Thyroid gland (tissue), 4 donors: ENCODE measurements around the gene ZDHHC23.

Source experiments
- POLR2A ChIP-seq, 2 donors: fragments of 450-650 bp; IDR thresholded peaks; one replicate each; pipeline ENCODE4 v1.6.1; 2017; ENCODE audit warnings: antibody characterized with exemption in 2 of 2, mild to moderate bottlenecking in 2 of 2, moderate library complexity in 1 of 2
- TF ChIP-seq, protein P1 (sequence below), 6 experiments: fragments of 200-600 bp in 3 of 6; fragments of 450-650 bp in 3 of 6; sonication (generic) in 3 of 6; IDR thresholded peaks; one replicate each; pipeline ENCODE4 v1.5.1; 2016 to 2019; ENCODE audit warnings: antibody characterized with exemption in 6 of 6, mild to moderate bottlenecking in 2 of 6, inconsistent platforms in 1 of 6, moderate library complexity in 1 of 6

DNA sequence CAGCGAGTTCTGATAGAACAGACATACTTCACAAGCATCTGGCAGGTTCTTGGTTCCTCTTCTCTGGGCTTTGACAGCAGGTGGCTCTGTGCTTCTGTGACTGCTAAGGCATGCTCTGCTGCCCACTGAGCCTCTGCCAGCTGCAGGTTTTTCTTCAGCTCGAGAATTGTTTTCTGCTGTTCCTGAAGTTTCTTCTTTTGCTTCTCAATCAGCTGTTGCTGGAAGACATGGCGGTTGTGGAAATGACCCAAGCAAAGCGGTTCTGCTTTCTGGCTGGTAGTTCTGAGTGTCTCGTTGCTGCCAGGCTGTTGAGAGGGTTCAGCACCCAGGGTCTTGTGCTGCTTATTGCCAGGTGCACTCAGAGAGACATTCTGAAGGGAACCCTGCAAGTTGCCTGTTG lies 57.7 kb downstream of the ZDHHC23 start:
- no peak for TF ChIP-seq POLR2A (IDR thresholded peaks at IDR 0.05)
- TF ChIP-seq, protein P1, sequence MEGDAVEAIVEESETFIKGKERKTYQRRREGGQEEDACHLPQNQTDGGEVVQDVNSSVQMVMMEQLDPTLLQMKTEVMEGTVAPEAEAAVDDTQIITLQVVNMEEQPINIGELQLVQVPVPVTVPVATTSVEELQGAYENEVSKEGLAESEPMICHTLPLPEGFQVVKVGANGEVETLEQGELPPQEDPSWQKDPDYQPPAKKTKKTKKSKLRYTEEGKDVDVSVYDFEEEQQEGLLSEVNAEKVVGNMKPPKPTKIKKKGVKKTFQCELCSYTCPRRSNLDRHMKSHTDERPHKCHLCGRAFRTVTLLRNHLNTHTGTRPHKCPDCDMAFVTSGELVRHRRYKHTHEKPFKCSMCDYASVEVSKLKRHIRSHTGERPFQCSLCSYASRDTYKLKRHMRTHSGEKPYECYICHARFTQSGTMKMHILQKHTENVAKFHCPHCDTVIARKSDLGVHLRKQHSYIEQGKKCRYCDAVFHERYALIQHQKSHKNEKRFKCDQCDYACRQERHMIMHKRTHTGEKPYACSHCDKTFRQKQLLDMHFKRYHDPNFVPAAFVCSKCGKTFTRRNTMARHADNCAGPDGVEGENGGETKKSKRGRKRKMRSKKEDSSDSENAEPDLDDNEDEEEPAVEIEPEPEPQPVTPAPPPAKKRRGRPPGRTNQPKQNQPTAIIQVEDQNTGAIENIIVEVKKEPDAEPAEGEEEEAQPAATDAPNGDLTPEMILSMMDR (IDR thresholded peaks at IDR 0.05) = no peak
